Activated CD8-positive, alpha-beta T cell treated with anti-CD3 and anti-CD28 coated beads, Interleukin-2, amount 10 ng/mL, durations not matched to agents 7 days and 5 days (primary cell): Measurements from ENCODE around the gene NEK4. TPM values are rescaled to one million over a fixed set of nuclear protein-coding genes. Genes with fewer than 3 reads are reported as not detected.
A peak's percentile ranks its signal among the peaks of the same experiment; 100 is the strongest.
"Not testable (repeated sequence)": the region's sequence is repeated elsewhere in the genome, so short reads cannot be mapped to it uniquely, and the experiment has no call there.

ENCODE experiments used
- ATAC-seq: fragments of 150-1000 bp; cut with Tn5 transposase; one replicate; pipeline ENCODE4 v1.10.0; 2021; ENCODE audit warnings: moderate library complexity
- CTCF ChIA-PET: fragments of 350-600 bp; sonication (Branson Sonifier 250); formaldehyde crosslinking; loops from one replicate; lab custom pipeline; 2021; ENCODE audit warnings: antibody characterized with exemption; lab: Charles Lee
- POLR2A ChIA-PET: fragments of 350-600 bp; sonication (Branson Sonifier 250); formaldehyde crosslinking; loops from one replicate; lab custom pipeline; 2021; ENCODE audit warnings: antibody characterized with exemption; lab: Charles Lee
- DNase-seq: peaks from one replicate; pipeline ENCODE4 v3.0.0-alpha.2; 2020
- H3K27ac Mint-ChIP-seq: one replicate; pipeline ENCODE4 v1.8.0; 2021; ENCODE audit warnings: mild to moderate bottlenecking, mixed read lengths
- H3K27me3 Mint-ChIP-seq: one replicate; pipeline ENCODE4 v1.8.0; 2021; ENCODE audit warnings: low read depth, mixed read lengths
- H3K36me3 Mint-ChIP-seq: one replicate; pipeline ENCODE4 v1.8.0; 2021; ENCODE audit warnings: low read depth, mixed read lengths
- H3K4me1 Mint-ChIP-seq: one replicate; pipeline ENCODE4 v1.8.0; 2021; ENCODE audit warnings: low read depth, mixed read lengths
- H3K4me3 Mint-ChIP-seq: one replicate; pipeline ENCODE4 v1.8.0; 2021; ENCODE audit warnings: mild to moderate bottlenecking, mixed read lengths
- H3K9me3 Mint-ChIP-seq: one replicate; pipeline ENCODE4 v1.8.0; 2022; ENCODE audit warnings: mixed read lengths; ENCODE audit not compliant: insufficient read depth
- total RNA-seq, 2 experiments: library from RNA; stranded (reverse); gene quantifications; one replicate each; pipeline ENCODE4 v1.2.3, GENCODE V29; 2021

NEK4 gene
- total RNA-seq, 2 experiments from 2014 or later: 21.9 to 23.7 TPM

- H3K9me3 Mint-ChIP-seq, H3K36me3 Mint-ChIP-seq, H3K27ac Mint-ChIP-seq, CTCF ChIA-PET, DNase-seq, ATAC-seq, H3K4me3 Mint-ChIP-seq, H3K4me1 Mint-ChIP-seq: not testable (repeated sequence)
- H3K27me3 Mint-ChIP-seq: peaks cover 14% of the 10 kb centered on the region
- POLR2A ChIA-PET: interaction anchor here (0.5 kb wide), 1 partner anchor 326 kb away, joined by 4 read pairs; no protein-coding TSS in a partner anchor
Measured at GRCh38 chr3:52776486-52776885, 5.7 kb upstream of the NEK4 start.

- peaks cover 15% of the 10 kb centered on the region for H3K4me1 Mint-ChIP-seq
- no peak for DNase-seq
- H3K27ac Mint-ChIP-seq: no peak overlapping the region
- H3K9me3 Mint-ChIP-seq: no peaks in the 10 kb centered on the region
- no peak overlapping the region for H3K4me3 Mint-ChIP-seq
- CTCF ChIA-PET: no interaction called here
- H3K36me3 Mint-ChIP-seq: no peaks in the 10 kb centered on the region
- POLR2A ChIA-PET: interaction anchor here (0.5 kb wide), 1 partner anchor 326 kb away, joined by 4 read pairs; no protein-coding TSS in a partner anchor
- H3K27me3 Mint-ChIP-seq: peaks cover 10% of the 10 kb centered on the region
- ATAC-seq: no peak
Measured at GRCh38 chr3:52775877-52776276, 5.1 kb upstream of the NEK4 start.

GRCh38 chr3:52774901-52775864 lies 4.4 kb upstream of the NEK4 start:
- Mint-ChIP-seq H3K9me3 (no peaks in the 10 kb centered on the region), H3K27ac (no peak overlapping the region), H3K36me3 (no peaks in the 10 kb centered on the region), H3K27me3 (peaks cover 10% of the 10 kb centered on the region), H3K4me1 (peaks cover 15% of the 10 kb centered on the region), H3K4me3 (no peak overlapping the region)
- ATAC-seq (no peak), DNase-seq (no peak)
- ChIA-PET CTCF (no interaction called here), POLR2A (no interaction called here)

- CTCF ChIA-PET: no interaction called here
- POLR2A ChIA-PET: no interaction called here
- Mint-ChIP-seq H3K27me3 (peaks cover 4% of the 10 kb centered on the region), H3K4me1 (peaks cover 25% of the 10 kb centered on the region), H3K36me3 (no peaks in the 10 kb centered on the region), H3K9me3 (no peaks in the 10 kb centered on the region), H3K27ac (no peak overlapping the region), H3K4me3 (no peak overlapping the region)
- no peak for ATAC-seq
- DNase-seq: no peak
Measured at GRCh38 chr3:52774066-52774713, 3.5 kb upstream of the NEK4 start.

- Mint-ChIP-seq H3K4me1 (peaks cover 25% of the 10 kb centered on the region), H3K4me3 (no peak overlapping the region), H3K9me3 (no peaks in the 10 kb centered on the region), H3K27me3 (peaks cover 4% of the 10 kb centered on the region), H3K36me3 (no peaks in the 10 kb centered on the region), H3K27ac (no peak overlapping the region)
- ChIA-PET POLR2A (no interaction called here), CTCF (no interaction called here)
- ATAC-seq (no peak), DNase-seq (no peak)
Measured at GRCh38 chr3:52773361-52774065, 2.8 kb upstream of the NEK4 start.

- Mint-ChIP-seq H3K4me3 (peak overlapping the region; percentile 94), H3K27me3 (peaks cover 4% of the 10 kb centered on the region), H3K27ac (peak overlapping the region; percentile 23), H3K9me3 (no peaks in the 10 kb centered on the region), H3K36me3 (peaks cover 6% of the 10 kb centered on the region), H3K4me1 (peaks cover 21% of the 10 kb centered on the region)
- ATAC-seq (no peak), DNase-seq (no peak)
- ChIA-PET POLR2A (interaction anchor here (1.0 to 1.4 kb wide), 3 partner anchors 8 to 16 kb away, joined by 3 to 5 read pairs (median 4); no protein-coding TSS in a partner anchor), CTCF (interaction anchor here (1.0 to 2.4 kb wide), 4 partner anchors 9 to 274 kb away, joined by 3 to 12 read pairs (median 4); partner anchors contain the start of gene SFMBT1)
Measured at GRCh38 chr3:52771702-52772101, 962 bp upstream of the NEK4 start.

- ChIA-PET CTCF (interaction anchor here (0.8 to 2.4 kb wide), 7 partner anchors 9 to 274 kb away, joined by 3 to 12 read pairs (median 3); partner anchors contain the start of gene SFMBT1), POLR2A (interaction anchor here (0.6 to 1.4 kb wide), 4 partner anchors 8 to 21 kb away, joined by 3 to 5 read pairs (median 4); no protein-coding TSS in a partner anchor)
- peak overlapping the region; percentile 96 for H3K27ac Mint-ChIP-seq
- peaks cover 6% of the 10 kb centered on the region for H3K36me3 Mint-ChIP-seq
- no peaks in the 10 kb centered on the region for H3K9me3 Mint-ChIP-seq
- ATAC-seq (peak; percentile 16), DNase-seq (no peak)
- peak overlapping the region; percentile 94 for H3K4me3 Mint-ChIP-seq
- peaks cover 21% of the 10 kb centered on the region for H3K4me1 Mint-ChIP-seq
- peaks cover 4% of the 10 kb centered on the region for H3K27me3 Mint-ChIP-seq
Measured at GRCh38 chr3:52771334-52771681, 568 bp upstream of the NEK4 start.

- ChIA-PET CTCF (interaction anchor here (1.6 to 2.4 kb wide), 2 partner anchors 14 to 29 kb away, joined by 3 to 12 read pairs; no protein-coding TSS in a partner anchor), POLR2A (interaction anchor here (1.1 to 1.4 kb wide), 2 partner anchors 12 to 13 kb away, joined by 4 to 5 read pairs; no protein-coding TSS in a partner anchor)
- DNase-seq (no peak), ATAC-seq (no peak)
- Mint-ChIP-seq H3K4me3 (peak overlapping the region; percentile 94), H3K27me3 (peaks cover 4% of the 10 kb centered on the region), H3K27ac (peak overlapping the region; percentile 80), H3K4me1 (peaks cover 21% of the 10 kb centered on the region), H3K9me3 (no peaks in the 10 kb centered on the region), H3K36me3 (peaks cover 10% of the 10 kb centered on the region)
Measured at GRCh38 chr3:52769786-52770455, 819 bp downstream of the NEK4 start.

GRCh38 chr3:52763466-52763865 lies 7.3 kb downstream of the NEK4 start:
- Mint-ChIP-seq H3K4me1 (no peaks in the 10 kb centered on the region), H3K4me3 (no peak overlapping the region), H3K36me3 (peaks cover 45% of the 10 kb centered on the region), H3K27me3 (no peaks in the 10 kb centered on the region), H3K27ac (no peak overlapping the region), H3K9me3 (no peaks in the 10 kb centered on the region)
- ChIA-PET CTCF (no interaction called here), POLR2A (no interaction called here)
- ATAC-seq (no peak), DNase-seq (no peak)

- Mint-ChIP-seq H3K36me3 (peaks cover 39% of the 10 kb centered on the region), H3K27ac (no peak overlapping the region), H3K4me1 (no peaks in the 10 kb centered on the region), H3K9me3 (no peaks in the 10 kb centered on the region), H3K4me3 (no peak overlapping the region), H3K27me3 (no peaks in the 10 kb centered on the region)
- DNase-seq (no peak), ATAC-seq (no peak)
- POLR2A ChIA-PET: no interaction called here
- CTCF ChIA-PET: no interaction called here
Measured at GRCh38 chr3:52756141-52756540, 14.6 kb downstream of the NEK4 start.

- Mint-ChIP-seq H3K9me3 (no peaks in the 10 kb centered on the region), H3K4me3 (no peak overlapping the region), H3K27ac (no peak overlapping the region), H3K27me3 (no peaks in the 10 kb centered on the region), H3K36me3 (peaks cover 40% of the 10 kb centered on the region), H3K4me1 (no peaks in the 10 kb centered on the region)
- ATAC-seq: no peak
- DNase-seq: no peak
- ChIA-PET POLR2A (no interaction called here), CTCF (no interaction called here)
Measured at GRCh38 chr3:52754373-52754772, 16.4 kb downstream of the NEK4 start.
